ENCODE results near the gene CHMP4B.

Gene CHMP4B

DNA sequence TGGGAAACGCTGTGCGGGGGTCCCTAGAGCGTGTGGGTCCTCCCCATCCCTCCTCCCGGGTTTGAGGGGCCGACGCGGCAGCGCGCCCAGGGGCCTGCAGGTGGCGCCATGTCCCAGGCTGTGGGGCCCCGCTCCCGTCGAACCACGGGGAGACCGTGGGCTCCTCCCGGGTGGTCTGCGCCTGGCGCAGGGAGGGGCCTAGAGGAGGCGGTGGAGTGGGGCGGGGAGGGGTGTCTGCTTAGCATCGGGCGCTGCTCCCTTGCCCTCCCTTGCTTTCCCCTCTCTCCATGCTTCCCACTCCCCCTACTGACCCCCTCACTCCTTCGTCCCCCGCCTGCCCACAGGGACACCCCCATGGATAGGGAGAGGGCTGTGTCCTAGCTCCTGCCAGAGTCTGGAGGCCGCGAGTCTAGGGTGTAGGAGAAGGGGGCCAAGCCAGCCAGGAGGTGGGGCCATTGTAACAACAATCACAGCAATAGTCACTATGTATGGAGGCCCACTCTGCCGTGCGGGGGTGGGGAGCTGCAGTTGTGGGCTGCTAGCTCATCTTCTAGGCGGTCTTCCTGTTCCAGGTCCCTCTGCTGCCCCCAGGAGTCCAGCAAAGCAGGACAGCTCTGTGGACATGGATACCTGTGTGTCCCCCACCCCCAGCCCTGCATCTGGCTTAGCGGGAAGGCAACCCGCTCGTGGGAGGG is 51.7 kb downstream of the CHMP4B start:
- TF ChIP-seq TAF1 (IDR thresholded peaks at IDR 0.05; ENCODE audit: borderline replicate concordance, insufficient read depth, low read length) (no peak), POLR2AphosphoS5 (IDR thresholded peaks at IDR 0.05; ENCODE audit: low read depth, low read length) (no peak), SIN3A (IDR thresholded peaks at IDR 0.05; ENCODE audit: borderline replicate concordance, insufficient read depth, low read length) (no peak), FOXP2 (optimal IDR thresholded peaks at IDR 0.05; ENCODE audit: borderline replicate concordance, extremely low read depth, extremely low read length, insufficient read depth) (no peak)
- TF ChIP-seq, protein P1, sequence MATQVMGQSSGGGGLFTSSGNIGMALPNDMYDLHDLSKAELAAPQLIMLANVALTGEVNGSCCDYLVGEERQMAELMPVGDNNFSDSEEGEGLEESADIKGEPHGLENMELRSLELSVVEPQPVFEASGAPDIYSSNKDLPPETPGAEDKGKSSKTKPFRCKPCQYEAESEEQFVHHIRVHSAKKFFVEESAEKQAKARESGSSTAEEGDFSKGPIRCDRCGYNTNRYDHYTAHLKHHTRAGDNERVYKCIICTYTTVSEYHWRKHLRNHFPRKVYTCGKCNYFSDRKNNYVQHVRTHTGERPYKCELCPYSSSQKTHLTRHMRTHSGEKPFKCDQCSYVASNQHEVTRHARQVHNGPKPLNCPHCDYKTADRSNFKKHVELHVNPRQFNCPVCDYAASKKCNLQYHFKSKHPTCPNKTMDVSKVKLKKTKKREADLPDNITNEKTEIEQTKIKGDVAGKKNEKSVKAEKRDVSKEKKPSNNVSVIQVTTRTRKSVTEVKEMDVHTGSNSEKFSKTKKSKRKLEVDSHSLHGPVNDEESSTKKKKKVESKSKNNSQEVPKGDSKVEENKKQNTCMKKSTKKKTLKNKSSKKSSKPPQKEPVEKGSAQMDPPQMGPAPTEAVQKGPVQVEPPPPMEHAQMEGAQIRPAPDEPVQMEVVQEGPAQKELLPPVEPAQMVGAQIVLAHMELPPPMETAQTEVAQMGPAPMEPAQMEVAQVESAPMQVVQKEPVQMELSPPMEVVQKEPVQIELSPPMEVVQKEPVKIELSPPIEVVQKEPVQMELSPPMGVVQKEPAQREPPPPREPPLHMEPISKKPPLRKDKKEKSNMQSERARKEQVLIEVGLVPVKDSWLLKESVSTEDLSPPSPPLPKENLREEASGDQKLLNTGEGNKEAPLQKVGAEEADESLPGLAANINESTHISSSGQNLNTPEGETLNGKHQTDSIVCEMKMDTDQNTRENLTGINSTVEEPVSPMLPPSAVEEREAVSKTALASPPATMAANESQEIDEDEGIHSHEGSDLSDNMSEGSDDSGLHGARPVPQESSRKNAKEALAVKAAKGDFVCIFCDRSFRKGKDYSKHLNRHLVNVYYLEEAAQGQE (IDR thresholded peaks at IDR 0.05; ENCODE audit: insufficient read depth in 1 of 2, low read depth in 2 of 2, low read length in 2 of 2), result no peak

DNA sequence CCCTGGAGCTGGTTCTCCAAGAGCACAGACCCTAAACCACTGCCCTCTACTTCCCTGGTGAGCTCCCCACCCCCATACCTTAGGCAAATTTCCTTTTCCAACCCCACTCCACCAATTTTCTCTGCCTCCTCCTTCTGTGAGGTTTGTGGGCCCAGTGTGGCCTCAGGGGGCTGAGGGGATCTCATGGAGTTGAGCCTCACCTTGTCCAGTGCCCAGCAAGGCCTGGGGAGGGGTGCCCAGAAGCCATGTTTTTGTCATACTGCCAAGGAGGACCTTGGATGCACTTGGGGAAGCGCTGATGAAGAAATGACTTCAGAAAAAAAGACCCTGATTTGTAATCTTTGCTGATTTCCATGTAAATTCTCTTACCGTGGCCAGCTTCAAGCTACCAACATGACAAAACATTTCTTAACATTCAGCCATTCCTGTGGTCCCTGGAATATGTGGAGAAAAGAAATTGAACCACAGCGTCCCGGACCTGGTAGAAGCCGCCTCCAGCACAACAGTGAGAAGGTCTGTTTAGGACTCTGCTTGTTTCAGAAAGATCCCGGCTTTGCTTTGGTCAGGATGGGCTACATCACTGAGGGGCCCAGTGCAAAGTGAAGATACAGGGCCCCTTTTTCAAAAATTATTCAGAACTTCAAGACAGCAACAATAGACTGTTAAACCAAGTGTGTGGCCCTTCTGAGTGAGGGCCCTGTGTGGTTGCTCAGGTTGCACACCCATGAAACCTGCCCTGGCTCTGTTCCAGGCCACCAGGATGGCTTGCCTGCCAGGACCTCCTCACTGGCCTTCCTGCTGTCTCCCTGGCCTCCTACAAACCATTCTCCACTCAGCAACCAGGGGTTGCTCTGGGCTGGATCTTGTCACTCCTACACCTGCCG is 52.5 kb downstream of the CHMP4B start:
- TF ChIP-seq SIN3A (IDR thresholded peaks at IDR 0.05; ENCODE audit: borderline replicate concordance, insufficient read depth, low read length), result no peak
- TF ChIP-seq FOXP2 (optimal IDR thresholded peaks at IDR 0.05; ENCODE audit: borderline replicate concordance, extremely low read depth, extremely low read length, insufficient read depth), result no peak
- TF ChIP-seq POLR2AphosphoS5 (IDR thresholded peaks at IDR 0.05; ENCODE audit: low read depth, low read length), result no peak
- TF ChIP-seq TAF1 (IDR thresholded peaks at IDR 0.05; ENCODE audit: borderline replicate concordance, insufficient read depth, low read length), result no peak
- TF ChIP-seq, protein P1 (IDR thresholded peaks at IDR 0.05; ENCODE audit: insufficient read depth in 1 of 2, low read depth in 2 of 2, low read length in 2 of 2), result no peak

DNA sequence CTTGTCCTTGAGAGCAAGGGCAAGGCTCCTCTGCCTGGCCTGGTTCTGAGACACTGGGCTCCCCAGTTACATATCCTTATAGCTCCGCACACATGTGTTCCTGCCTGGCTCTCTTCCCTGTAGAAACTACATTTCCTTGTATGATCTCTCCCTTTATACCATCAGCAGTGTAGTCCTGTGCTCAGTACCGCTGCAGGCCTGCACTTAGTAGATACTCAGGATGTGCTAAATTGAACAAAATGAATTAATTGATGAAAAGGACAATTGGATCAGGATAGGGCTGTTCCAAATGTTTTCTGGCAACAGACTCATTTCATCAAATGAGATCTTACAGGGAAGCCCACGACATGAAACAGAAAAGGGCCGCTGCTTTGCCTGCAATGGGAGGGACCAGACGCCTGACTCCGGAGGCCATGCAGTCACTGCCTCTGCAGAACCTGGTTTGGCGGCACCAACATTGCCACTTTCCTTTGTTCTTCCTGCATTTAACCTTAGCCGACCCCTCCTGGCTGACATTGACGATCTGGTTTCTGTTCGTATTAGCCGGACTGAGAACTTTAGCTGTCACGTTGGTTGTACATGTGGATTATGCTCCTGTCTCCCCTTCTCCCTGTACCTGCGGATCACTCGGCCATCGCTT is 53.3 kb downstream of the CHMP4B start:
- TF ChIP-seq, protein P1 (IDR thresholded peaks at IDR 0.05; ENCODE audit: insufficient read depth in 1 of 2, low read depth in 2 of 2, low read length in 2 of 2), result no peak
- TF ChIP-seq FOXP2 (optimal IDR thresholded peaks at IDR 0.05; ENCODE audit: borderline replicate concordance, extremely low read depth, extremely low read length, insufficient read depth) (no peak), POLR2AphosphoS5 (IDR thresholded peaks at IDR 0.05; ENCODE audit: low read depth, low read length) (no peak), SIN3A (IDR thresholded peaks at IDR 0.05; ENCODE audit: borderline replicate concordance, insufficient read depth, low read length) (no peak), TAF1 (IDR thresholded peaks at IDR 0.05; ENCODE audit: borderline replicate concordance, insufficient read depth, low read length) (no peak)

DNA sequence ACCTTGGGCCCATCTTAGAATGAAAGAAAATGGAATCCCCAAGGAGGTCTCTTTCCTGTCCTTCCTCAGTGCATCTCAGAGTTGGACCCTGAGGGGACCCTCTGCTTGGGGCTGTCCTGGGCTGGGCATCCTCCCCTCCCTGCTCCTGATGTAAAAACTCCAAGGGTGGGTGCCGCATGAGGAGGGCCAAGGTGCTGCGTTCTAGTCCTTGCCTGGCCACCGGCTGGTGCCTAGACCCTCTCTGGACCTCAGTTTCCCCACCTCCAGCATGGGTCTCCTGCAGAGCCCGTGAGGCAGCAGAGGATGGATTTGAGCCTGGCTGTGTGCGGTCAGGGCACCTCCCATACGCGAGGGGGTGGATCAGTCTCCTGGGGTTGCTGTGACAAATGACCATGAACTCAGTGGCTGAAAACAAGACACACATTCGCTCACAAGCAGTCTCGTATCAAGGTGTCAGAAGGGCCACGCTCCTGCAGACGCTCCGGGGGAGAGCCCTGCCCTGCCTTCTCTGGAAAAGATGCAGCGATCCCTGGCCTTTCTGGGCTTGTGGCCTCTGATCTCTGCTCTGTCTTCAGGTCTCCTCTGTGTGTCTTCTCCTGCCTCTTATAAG is 54.7 kb downstream of the CHMP4B start:
- TF ChIP-seq FOXP2 (optimal IDR thresholded peaks at IDR 0.05; ENCODE audit: borderline replicate concordance, extremely low read depth, extremely low read length, insufficient read depth) (no peak), POLR2AphosphoS5 (IDR thresholded peaks at IDR 0.05; ENCODE audit: low read depth, low read length) (no peak), SIN3A (IDR thresholded peaks at IDR 0.05; ENCODE audit: borderline replicate concordance, insufficient read depth, low read length) (no peak), TAF1 (IDR thresholded peaks at IDR 0.05; ENCODE audit: borderline replicate concordance, insufficient read depth, low read length) (no peak)
- TF ChIP-seq, protein P1 (IDR thresholded peaks at IDR 0.05; ENCODE audit: insufficient read depth in 1 of 2, low read depth in 2 of 2, low read length in 2 of 2), result no peak
